Stimulated activated CD4-positive, alpha-beta T cell treated with anti-CD3 and anti-CD28 coated beads, Interleukin-12 subunit alpha, Interleukin-12 subunit beta, amount 100 ng/mL, for 48 hours (primary cell): Measurements from ENCODE around the gene POU2F1.

ENCODE experiments used
- DNase-seq, 3 donors: peaks; one replicate each; pipeline ENCODE4 v3.0.0-alpha.2; 2020; ENCODE audit warnings: low read depth in 2 of 3, low spot score in 1 of 3

POU2F1 gene

GRCh38 chr1:167360120-167360519 is 139.4 kb downstream of the POU2F1 start:
- no peak for DNase-seq

DNA sequence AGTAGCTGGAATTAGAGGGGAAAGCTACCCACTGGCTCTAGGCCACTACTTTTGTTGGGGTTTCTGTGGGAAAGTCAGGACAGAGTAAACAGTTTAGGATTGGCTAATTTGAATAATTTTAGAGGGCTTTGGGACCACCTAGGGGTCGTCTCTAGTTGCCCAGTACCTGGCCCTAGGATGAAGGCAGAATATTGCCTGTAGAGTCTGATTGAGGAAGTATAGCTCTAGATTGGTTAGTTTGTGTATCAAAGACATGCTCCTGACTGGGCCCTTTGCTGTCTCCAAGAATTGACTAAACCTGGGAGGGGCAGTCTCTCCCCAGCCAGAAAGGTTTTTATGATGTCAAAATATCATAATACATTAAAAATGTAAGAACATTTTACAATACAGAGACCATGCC is 142.0 kb downstream of the POU2F1 start:
- DNase-seq: no peak

DNA sequence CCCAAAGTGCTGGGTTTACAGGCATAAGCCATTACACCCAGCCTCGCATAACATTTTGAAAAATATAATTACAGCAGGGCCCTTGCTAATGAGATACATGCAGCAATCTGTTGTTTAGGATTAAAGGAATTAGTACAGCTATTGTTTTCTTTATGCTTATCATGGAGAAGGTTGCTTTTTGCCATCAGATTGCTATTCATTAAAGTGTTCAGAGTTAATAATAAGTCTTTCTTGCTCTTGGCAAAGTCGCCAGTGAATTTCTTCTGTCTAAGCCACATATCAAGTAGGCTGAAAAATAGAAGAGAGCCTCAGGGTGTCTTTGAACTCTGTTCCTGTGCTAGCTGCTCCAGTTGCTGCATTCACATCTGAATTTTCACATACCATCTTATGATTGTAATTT is 144.1 kb downstream of the POU2F1 start:
- no peak for DNase-seq

DNA sequence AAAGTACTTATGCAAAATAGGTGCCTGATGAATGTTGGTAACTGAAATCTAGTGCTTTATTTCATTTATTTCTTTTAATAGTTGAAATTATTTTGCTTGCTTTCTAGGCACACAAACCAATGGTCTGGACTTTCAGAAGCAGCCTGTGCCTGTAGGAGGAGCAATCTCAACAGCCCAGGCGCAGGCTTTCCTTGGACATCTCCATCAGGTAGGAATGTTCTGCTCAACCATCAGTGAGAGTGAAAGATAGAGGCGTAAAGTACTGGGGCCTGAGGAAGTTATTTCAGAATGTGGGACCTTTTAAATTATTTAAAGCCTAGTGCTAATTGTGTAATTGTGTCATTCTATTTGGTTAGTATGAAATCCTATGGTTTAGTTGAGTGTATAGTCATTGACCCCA is 144.7 kb downstream of the POU2F1 start:
- DNase-seq: no peak

DNA sequence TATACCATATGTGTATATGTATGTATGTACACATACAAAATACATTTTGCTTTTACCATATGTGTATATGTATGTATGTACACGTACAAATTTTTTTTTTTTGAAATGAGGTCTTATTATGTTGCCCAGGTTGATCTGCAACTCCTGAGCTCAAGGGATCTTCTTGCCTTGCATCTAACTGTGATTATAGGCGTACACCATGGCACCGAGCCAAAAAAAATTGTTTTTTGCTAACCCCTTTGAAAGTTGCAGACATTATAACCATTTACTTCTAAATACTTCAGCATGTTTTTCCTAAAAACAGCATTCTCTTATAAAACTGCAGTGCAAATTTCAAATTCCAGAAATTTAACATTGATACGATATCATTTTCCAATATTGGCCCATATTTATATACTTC is 147.0 kb downstream of the POU2F1 start:
- DNase-seq: no peak

DNA sequence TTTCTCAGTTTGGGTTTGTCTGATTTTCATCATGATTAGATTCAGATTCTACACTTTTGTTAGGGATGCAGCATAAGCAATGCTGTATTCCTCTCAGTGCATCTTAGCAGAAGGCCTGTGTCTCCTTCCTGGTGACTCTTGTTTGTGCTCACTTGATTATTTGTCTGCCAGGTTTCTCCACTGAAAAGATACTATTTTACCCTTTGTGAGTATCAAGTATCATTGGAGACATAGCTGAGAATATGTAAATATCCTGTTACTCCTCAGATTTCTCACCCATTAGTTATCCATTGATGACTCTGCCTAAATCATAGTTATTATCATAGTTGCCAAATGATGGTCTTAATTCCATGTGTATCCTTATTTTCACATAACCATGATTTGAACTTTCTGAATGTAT is 148.5 kb downstream of the POU2F1 start:
- DNase-seq: no peak

DNA sequence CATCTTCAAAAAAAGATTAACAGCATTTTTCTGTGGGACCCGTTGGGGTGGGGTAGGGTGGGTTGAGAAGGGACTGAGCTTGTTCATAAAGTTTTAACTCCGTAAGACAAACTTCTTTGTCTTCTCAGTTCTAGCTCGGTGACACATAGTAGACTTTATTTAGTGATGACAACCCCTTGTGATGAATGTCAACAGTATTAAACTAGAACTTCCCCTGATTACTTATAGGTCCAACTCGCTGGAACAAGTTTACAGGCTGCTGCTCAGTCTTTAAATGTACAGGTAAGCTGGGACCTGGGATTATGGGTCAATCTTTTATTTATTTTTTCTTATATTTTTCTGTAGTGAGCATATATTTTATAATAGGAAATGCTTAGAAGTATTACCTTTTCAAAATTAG is 149.2 kb downstream of the POU2F1 start:
- no peak for DNase-seq

- no peak for DNase-seq
Measured at GRCh38 chr1:167371030-167371429, 150.3 kb downstream of the POU2F1 start.

DNA sequence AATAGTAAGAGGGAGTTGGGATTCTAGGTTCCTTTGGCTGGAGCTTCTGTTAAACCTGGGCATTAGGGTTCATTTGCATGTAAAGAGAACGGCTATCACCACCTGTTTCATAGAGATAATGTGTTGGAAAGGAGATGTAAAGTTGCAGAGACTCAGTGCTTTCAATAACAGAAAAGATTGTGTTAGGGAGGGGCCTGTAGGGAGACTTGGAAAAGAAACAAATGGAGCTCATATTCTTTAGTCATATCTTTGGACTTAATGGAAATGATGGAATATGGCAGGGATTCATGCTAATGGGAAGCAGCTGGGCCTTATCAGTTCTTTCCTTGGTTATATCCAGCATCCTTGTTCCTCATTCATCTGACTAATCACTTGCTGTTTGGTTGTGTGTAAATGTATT is 152.7 kb downstream of the POU2F1 start:
- no peak for DNase-seq

DNA sequence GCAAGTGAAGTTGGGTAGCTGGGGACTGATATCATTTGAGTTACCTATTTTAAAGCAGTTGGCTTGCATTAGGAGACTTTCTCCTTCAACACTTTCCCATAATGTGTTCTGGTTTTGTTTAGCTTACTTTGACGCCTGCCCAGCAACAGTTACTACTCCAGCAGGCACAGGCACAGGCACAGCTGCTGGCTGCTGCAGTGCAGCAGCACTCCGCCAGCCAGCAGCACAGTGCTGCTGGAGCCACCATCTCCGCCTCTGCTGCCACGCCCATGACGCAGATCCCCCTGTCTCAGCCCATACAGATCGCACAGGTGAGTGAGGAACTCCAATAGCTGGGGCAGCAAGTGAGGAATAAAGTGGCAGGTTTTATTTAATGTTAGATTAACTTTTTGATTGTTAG is 153.3 kb downstream of the POU2F1 start:
- no peak for DNase-seq

- no peak for DNase-seq
Measured at GRCh38 chr1:167375949-167376348, 155.3 kb downstream of the POU2F1 start.

DNA sequence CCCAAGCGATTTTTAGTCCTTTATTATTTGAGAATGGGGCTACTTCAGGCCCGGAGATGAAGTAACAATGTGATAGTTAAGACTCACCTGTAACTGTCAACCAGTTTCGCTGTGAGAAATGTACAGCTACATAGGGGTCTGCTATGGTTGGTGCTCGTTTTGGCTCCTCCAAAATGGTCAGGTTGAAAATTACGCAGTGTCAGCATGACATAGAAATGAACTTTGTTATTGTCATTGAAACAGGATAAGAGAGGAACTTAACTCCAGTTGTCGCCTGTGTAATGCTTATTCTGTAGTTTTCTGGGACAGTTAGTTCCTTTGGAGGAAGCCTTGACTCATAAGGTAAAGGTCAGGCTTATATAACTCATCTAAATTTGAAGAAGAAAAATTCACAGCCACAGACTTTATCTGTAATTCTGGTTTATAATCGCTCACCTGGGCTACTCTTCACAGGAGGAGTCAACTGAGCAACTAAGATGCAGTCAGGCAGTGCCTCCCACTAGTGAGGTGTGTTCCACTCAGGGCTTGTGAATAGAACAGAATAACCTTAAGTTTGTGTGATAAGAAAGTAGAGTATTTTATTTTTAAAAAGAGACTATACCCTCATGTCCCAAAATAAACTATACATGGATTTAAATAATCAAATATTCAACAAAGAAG is 166.7 kb downstream of the POU2F1 start:
- DNase-seq: no peak

DNA sequence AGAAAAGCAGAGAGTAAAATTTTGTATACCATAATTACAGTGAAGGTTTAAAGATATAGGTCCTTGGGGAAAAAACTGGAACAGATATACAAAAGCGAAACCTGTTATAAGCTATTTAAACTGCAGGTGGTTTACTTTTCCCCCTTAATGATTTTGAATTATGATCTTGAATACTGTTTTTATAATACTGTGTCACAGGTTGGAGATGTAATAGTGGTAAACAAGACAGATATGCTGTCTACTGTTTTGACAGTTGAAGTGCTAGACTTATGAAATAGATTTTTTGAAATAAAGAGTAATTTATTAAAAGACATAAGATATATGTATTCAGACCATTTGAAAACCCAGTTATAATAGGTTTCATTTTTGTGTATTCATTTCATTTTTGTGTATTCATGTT is 168.3 kb downstream of the POU2F1 start:
- DNase-seq: no peak

DNA sequence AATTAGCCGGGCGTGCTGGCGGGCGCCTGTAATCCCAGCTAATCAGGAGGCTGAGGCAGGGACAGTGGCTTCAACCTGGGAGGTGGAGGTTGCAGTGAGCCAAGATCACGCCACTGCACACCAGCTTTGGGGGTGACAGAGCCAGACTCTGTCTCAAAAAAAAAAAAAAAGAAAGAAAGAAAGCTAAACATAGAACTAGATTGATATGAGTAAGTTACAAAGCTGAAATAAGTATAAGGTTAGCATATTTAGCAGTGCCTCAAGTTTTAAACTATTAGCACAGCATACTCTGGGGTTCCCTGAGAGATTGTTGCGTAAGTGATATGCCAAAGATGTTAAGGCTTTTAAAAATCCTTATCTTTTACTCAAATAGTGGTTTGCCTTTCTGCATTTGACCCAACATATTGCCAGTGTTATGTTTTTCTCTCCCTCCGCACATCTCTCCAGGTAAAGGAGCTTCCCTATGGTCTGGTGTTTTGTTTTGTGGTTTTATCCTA is 171.6 kb downstream of the POU2F1 start:
- DNase-seq: no peak

DNA sequence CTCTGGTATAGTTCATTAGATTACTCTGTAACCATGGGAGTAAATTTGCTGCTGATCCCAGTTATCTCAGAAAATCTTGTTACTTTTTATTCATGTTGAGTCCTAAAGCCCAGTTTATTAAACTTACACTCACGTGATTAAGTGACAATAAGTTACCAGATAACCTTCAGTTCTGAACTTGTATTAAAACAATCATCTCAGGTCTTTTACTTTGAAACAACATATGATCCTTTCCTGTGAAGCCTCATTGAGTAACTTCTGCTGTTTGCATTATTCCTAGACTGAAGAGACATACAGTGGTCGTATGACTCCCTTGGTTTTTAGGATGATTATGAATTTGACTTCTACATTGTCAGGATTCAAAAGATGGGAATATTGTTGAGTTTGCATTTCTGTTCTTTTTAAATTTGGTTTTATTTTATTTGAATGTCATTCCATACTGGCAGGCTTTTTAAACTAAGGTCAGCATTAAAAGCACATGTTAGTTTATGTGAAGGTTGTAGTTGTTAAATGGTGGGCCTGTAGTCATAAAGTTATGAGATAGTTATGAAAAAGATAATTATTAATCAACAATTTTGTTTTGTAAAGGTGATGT is 179.8 kb downstream of the POU2F1 start:
- DNase-seq: no peak

GRCh38 chr1:167401260-167401873 is 180.7 kb downstream of the POU2F1 start:
- peak in 2 of 3 donors; percentile 20 to 22 for DNase-seq

DNA sequence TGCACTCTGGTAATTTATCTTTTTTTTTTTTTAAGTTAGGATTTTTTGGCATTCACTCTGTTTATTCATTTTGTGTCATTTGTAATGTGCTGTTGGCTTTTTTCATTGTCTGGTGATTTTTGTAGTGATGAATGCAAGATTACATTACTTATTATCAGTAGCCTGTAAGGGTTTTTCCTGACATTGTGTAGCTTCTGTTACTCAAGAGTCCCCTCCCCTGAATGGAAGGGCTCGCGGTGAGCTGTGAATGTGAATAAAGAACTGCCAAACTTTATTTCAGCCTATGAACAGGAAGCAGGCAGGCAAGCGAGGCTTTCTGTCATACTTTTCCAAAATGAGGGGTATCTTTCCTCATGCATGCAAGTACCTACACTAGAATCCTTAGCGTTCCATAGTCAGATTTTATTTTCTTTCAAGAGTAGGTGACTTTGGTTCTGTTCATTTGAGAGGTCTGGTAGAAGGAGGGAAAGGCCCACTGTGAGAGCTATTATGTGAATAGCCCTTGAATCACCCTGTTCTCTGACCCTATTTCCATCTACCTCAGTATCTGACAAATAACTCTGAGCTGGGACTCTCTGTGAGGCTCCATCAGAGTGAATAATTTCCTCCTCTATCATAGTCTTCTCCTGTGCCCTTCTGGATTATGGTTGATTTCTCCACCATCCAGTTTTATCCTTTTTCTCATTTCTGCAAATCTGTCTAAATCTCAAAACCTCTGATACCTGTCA is 183.6 kb downstream of the POU2F1 start:
- no peak for DNase-seq

GRCh38 chr1:167404908-167405307 is 184.2 kb downstream of the POU2F1 start:
- no peak for DNase-seq

- DNase-seq: no peak
Measured at GRCh38 chr1:167408355-167408754, 187.7 kb downstream of the POU2F1 start.

GRCh38 chr1:167409183-167409582 is 188.5 kb downstream of the POU2F1 start:
- no peak for DNase-seq

GRCh38 chr1:167412072-167412471 is 191.4 kb downstream of the POU2F1 start:
- no peak for DNase-seq

GRCh38 chr1:167412920-167413319 is 192.2 kb downstream of the POU2F1 start:
- no peak for DNase-seq
